Astrocyte (in vitro differentiated cells and primary cell): ENCODE results near the gene TTBK1. TPM values are rescaled to one million over a fixed set of nuclear protein-coding genes. Genes with fewer than 3 reads are reported as not detected.

Source experiments
- DNase-seq: peaks from one replicate; pipeline ENCODE4 v3.0.0-alpha.2; 2010; ENCODE audit warnings: low read depth
- FAIRE-seq: peaks from 2 replicates; lab custom pipeline; 2011; peaks lifted over from hg19 to GRCh38; lab: Jason Lieb, UNC
- H2AFZ ChIP-seq: 2 replicates; pipeline ENCODE4 v1.6.0; 2012; ENCODE audit warnings: low read depth, low read length, inconsistent platforms
- H3K27ac ChIP-seq: 2 replicates; pipeline ENCODE4 v1.5.1; 2011; ENCODE audit warnings: low read depth, low read length, inconsistent platforms
- H3K27me3 ChIP-seq: 2 replicates; pipeline ENCODE4 v1.6.0; 2011; ENCODE audit warnings: low read length, inconsistent platforms; ENCODE audit not compliant: insufficient read depth
- H3K36me3 ChIP-seq: 2 replicates; pipeline ENCODE4 v1.5.1; 2011; ENCODE audit warnings: low read length, inconsistent platforms; ENCODE audit not compliant: insufficient read depth
- H3K4me1 ChIP-seq: 2 replicates; pipeline ENCODE4 v1.5.1; 2011; ENCODE audit warnings: low read length, inconsistent platforms; ENCODE audit not compliant: insufficient read depth
- H3K4me2 ChIP-seq: 2 replicates; pipeline ENCODE4 v1.6.0; 2012; ENCODE audit warnings: low read length, inconsistent platforms
- H3K4me3 ChIP-seq: 2 replicates; pipeline ENCODE4 v1.5.1; 2011; ENCODE audit warnings: low read depth, mild to moderate bottlenecking, low read length, inconsistent platforms; ENCODE audit not compliant: insufficient read depth
- H3K79me2 ChIP-seq: 2 replicates; pipeline ENCODE4 v1.6.0; 2012; ENCODE audit warnings: mild to moderate bottlenecking, low read length, inconsistent platforms; ENCODE audit not compliant: insufficient read depth
- H3K9ac ChIP-seq: 2 replicates; pipeline ENCODE4 v1.6.0; 2012; ENCODE audit warnings: mild to moderate bottlenecking, low read length, inconsistent platforms
- H3K9me3 ChIP-seq: 2 replicates; pipeline ENCODE4 v1.5.1; 2012; ENCODE audit warnings: low read depth, mild to moderate bottlenecking, low read length, inconsistent platforms; ENCODE audit not compliant: insufficient read depth
- H4K20me1 ChIP-seq: 2 replicates; pipeline ENCODE4 v1.6.0; 2012; ENCODE audit warnings: low read length, inconsistent platforms; ENCODE audit not compliant: insufficient read depth
- H3K27ac Mint-ChIP-seq: one replicate; pipeline ENCODE4 v1.8.0; 2021; ENCODE audit warnings: mild to moderate bottlenecking, mixed read lengths; ENCODE audit not compliant: unreplicated experiment
- H3K27me3 Mint-ChIP-seq: one replicate; pipeline ENCODE4 v1.8.0; 2021; ENCODE audit warnings: low read depth, mixed read lengths; ENCODE audit not compliant: unreplicated experiment
- H3K36me3 Mint-ChIP-seq: one replicate; pipeline ENCODE4 v1.8.0; 2021; ENCODE audit warnings: low read depth, mixed read lengths; ENCODE audit not compliant: unreplicated experiment
- H3K4me1 Mint-ChIP-seq: one replicate; pipeline ENCODE4 v1.8.0; 2021; ENCODE audit warnings: low read depth, mixed read lengths; ENCODE audit not compliant: unreplicated experiment
- H3K4me3 Mint-ChIP-seq: one replicate; pipeline ENCODE4 v1.8.0; 2021; ENCODE audit warnings: mild to moderate bottlenecking, moderate library complexity, mixed read lengths; ENCODE audit not compliant: unreplicated experiment
- H3K9me3 Mint-ChIP-seq: one replicate; pipeline ENCODE4 v1.8.0; 2021; ENCODE audit warnings: mild to moderate bottlenecking, mixed read lengths; ENCODE audit not compliant: unreplicated experiment
- EZH2 ChIP-seq: IDR thresholded peaks from 2 replicates; pipeline ENCODE4 v1.6.1; 2012; ENCODE audit warnings: mild to moderate bottlenecking, low read length, inconsistent platforms; ENCODE audit not compliant: insufficient read depth
- total RNA-seq: library from RNA; stranded (reverse); gene quantifications from 2 replicates; pipeline ENCODE4 v1.2.1, GENCODE V29; 2021
- TF ChIP-seq, protein P1 (sequence below): IDR thresholded peaks from 2 replicates; pipeline ENCODE4 v1.5.1; 2011; ENCODE audit warnings: low read depth, mild to moderate bottlenecking, inconsistent platforms, low read length, moderate library complexity; ENCODE audit not compliant: insufficient read depth

Gene TTBK1
- total RNA-seq, 1 donor from 2014 or later = 0.14 TPM

- Mint-ChIP-seq H3K36me3 (no peaks in the 10 kb centered on the region), H3K27ac (no peak overlapping the region), H3K9me3 (peaks cover 2% of the 10 kb centered on the region), H3K27me3 (peaks cover 48% of the 10 kb centered on the region), H3K4me3 (no peak overlapping the region), H3K4me1 (no peaks in the 10 kb centered on the region)
- FAIRE-seq (no peak), DNase-seq (no peak)
- Histone ChIP-seq H3K9ac (no peak overlapping the region), H4K20me1 (no peaks in the 10 kb centered on the region), H3K9me3 (no peaks in the 10 kb centered on the region), H3K27ac (no peak overlapping the region), H3K4me1 (no peaks in the 10 kb centered on the region), H3K79me2 (no peaks in the 10 kb centered on the region), H2AFZ (no peak overlapping the region), H3K4me2 (no peak overlapping the region), H3K4me3 (no peak overlapping the region), H3K36me3 (no peaks in the 10 kb centered on the region), H3K27me3 (peaks cover 5% of the 10 kb centered on the region)
- TF ChIP-seq, protein P1, sequence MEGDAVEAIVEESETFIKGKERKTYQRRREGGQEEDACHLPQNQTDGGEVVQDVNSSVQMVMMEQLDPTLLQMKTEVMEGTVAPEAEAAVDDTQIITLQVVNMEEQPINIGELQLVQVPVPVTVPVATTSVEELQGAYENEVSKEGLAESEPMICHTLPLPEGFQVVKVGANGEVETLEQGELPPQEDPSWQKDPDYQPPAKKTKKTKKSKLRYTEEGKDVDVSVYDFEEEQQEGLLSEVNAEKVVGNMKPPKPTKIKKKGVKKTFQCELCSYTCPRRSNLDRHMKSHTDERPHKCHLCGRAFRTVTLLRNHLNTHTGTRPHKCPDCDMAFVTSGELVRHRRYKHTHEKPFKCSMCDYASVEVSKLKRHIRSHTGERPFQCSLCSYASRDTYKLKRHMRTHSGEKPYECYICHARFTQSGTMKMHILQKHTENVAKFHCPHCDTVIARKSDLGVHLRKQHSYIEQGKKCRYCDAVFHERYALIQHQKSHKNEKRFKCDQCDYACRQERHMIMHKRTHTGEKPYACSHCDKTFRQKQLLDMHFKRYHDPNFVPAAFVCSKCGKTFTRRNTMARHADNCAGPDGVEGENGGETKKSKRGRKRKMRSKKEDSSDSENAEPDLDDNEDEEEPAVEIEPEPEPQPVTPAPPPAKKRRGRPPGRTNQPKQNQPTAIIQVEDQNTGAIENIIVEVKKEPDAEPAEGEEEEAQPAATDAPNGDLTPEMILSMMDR = no peak
- no peak for TF ChIP-seq EZH2
Observed at GRCh38 chr6:43256670-43257366, 13.5 kb downstream of the TTBK1 start.

GRCh38 chr6:43257367-43258145 is 14.3 kb downstream of the TTBK1 start:
- no peaks in the 10 kb centered on the region for H3K36me3 Mint-ChIP-seq
- H3K4me1 Mint-ChIP-seq = peaks cover 1% of the 10 kb centered on the region
- H3K9ac ChIP-seq = no peak overlapping the region
- no peaks in the 10 kb centered on the region for H3K4me1 ChIP-seq
- DNase-seq = no peak
- no peak overlapping the region for H3K27ac Mint-ChIP-seq
- TF ChIP-seq EZH2 = no peak
- TF ChIP-seq, protein P1 = no peak
- H3K36me3 ChIP-seq = no peaks in the 10 kb centered on the region
- no peaks in the 10 kb centered on the region for H4K20me1 ChIP-seq
- no peak overlapping the region for H3K4me3 ChIP-seq
- H3K27ac ChIP-seq = no peak overlapping the region
- peaks cover 3% of the 10 kb centered on the region for H3K27me3 ChIP-seq
- H3K9me3 ChIP-seq = no peaks in the 10 kb centered on the region
- no peak for FAIRE-seq
- H3K4me3 Mint-ChIP-seq = no peak overlapping the region
- peaks cover 3% of the 10 kb centered on the region for H3K9me3 Mint-ChIP-seq
- H3K79me2 ChIP-seq = no peaks in the 10 kb centered on the region
- no peak overlapping the region for H3K4me2 ChIP-seq
- peaks cover 49% of the 10 kb centered on the region for H3K27me3 Mint-ChIP-seq
- no peak overlapping the region for H2AFZ ChIP-seq
